ACC112 (cell line): ENCODE results near the gene FAM219A.

Source experiments
- H2AFZ ChIP-seq: fragments of 200-600 bp; sonication (generic); one replicate; pipeline ENCODE4 v1.6.0; 2017; ENCODE audit warnings: antibody characterized with exemption, low read length; ENCODE audit not compliant: unreplicated experiment
- H3K27ac ChIP-seq: fragments of 200-600 bp; sonication (generic); 2 replicates; pipeline ENCODE4 v1.5.1; 2014; ENCODE audit warnings: low read depth, mild to moderate bottlenecking, antibody characterized with exemption, low read length, moderate library complexity
- H3K27me3 ChIP-seq: fragments of 200-600 bp; sonication (generic); 2 replicates; pipeline ENCODE4 v1.6.1; 2014; ENCODE audit warnings: mild to moderate bottlenecking, antibody characterized with exemption, low read length, moderate library complexity, mixed read lengths; ENCODE audit not compliant: insufficient read depth
- H3K36me3 ChIP-seq: fragments of 200-600 bp; sonication (generic); 2 replicates; pipeline ENCODE4 v1.6.1; 2016; ENCODE audit warnings: mild to moderate bottlenecking, antibody characterized with exemption, low read length, moderate library complexity, mixed read lengths; ENCODE audit not compliant: insufficient read depth
- H3K4me1 ChIP-seq: fragments of 200-600 bp; sonication (generic); one replicate; pipeline ENCODE4 v1.6.1; 2016; ENCODE audit warnings: low read length, mixed read lengths; ENCODE audit not compliant: insufficient read depth, unreplicated experiment, control insufficient read depth
- H3K4me3 ChIP-seq: fragments of 200-600 bp; sonication (generic); 2 replicates; pipeline ENCODE4 v1.5.1; 2014; ENCODE audit warnings: mild to moderate bottlenecking, low read depth, low read length
- H3K79me2 ChIP-seq: fragments of 200-600 bp; sonication (generic); one replicate; pipeline ENCODE4 v1.6.0; 2016; ENCODE audit warnings: low read length; ENCODE audit not compliant: control insufficient read depth, unreplicated experiment, insufficient read depth

The FAM219A gene

DNA sequence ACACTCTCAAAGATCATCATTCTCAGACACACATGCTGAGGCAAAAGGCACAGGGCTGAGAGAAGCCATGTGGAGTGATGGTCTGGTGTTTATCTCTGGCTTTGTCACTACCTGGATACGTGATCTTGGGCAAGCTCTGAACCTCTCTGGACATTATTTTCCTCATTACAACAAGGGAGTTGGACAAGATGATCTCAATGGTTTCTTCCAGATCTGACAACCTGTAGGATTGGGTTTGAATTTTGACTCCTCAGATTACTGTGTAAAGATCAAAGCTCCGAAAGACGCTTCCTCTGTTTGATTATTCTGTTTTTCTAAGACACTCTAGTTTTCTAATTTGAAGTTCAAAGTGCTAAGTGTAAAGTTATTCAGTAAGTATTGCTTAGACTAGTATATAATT is 109.0 kb downstream of the FAM219A start:
- H3K27ac ChIP-seq: no peak overlapping the region
- H3K4me3 ChIP-seq: no peak overlapping the region
- H2AFZ ChIP-seq: no peak overlapping the region
- H3K4me1 ChIP-seq: no peaks in the 10 kb centered on the region
- H3K27me3 ChIP-seq: no peaks in the 10 kb centered on the region
- no peaks in the 10 kb centered on the region for H3K79me2 ChIP-seq
- H3K36me3 ChIP-seq: no peaks in the 10 kb centered on the region
